ENCODE data around the gene COX7A2. TPM values are rescaled to one million over a fixed set of nuclear protein-coding genes. Genes with fewer than 3 reads are reported as not detected.

The COX7A2 gene
- polyA plus RNA-seq, 1 donor (not counting 4 experiments of a cell fraction or from before 2014, with no cell fraction given) = 474 TPM

DNA sequence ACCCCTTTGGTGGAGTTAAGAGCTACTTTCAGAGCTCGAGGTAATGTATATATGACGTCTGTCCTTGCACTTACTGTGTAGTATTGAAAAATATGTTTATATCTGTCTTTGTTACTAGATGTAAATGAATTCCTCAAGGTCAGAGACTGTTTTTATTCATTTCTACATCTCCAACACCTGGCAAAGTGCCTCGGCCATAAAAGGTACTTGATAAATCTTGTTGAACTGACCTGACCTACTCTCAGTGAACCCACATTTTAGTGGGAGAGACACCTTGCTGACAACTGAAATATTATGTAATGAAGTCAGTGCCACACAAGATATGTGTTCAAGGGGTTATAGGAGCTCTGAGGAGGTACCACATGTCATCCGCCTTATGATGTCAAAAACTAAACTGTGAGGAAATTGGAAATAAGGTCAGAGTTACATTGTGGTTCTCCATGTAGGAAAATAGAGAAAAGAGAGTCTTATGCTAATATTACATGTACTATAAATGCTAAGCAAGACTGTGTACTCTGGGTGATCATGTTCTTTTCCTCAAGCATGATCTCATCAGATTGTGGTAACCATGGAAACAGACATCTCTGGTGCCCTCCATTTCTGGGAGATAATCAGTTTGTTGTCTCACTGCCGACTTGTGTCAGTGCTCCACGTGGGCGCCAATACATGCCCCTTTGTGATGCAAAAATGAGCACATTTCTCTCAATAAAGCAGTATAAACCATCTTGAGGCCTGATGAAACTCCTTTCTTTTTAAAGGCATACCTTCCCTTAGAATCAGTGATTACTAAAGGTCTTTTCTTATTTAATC lies 46.7 kb upstream of the COX7A2 start:
- dilution Hi-C loops (cut with MboI; ENCODE audit: extremely low pct_ligation_motif_present, low sequenced_read_pairs) = no loop called here
- Histone ChIP-seq H3K36me3 (ENCODE audit: control insufficient read depth in 2 of 2, extremely low read depth in 1 of 2, insufficient read depth in 2 of 2, low read length in 2 of 2) (no peaks in the 10 kb centered on the region), H3K27ac (ENCODE audit: control insufficient read depth, insufficient read depth, low read length) (no peak overlapping the region), H3K9ac (ENCODE audit: control insufficient read depth, extremely low read depth, insufficient read depth, low read length) (no peak overlapping the region), H3K27me3 (ENCODE audit: control insufficient read depth, extremely low read depth, insufficient read depth, low read length) (no peaks in the 10 kb centered on the region), H3K79me2 (ENCODE audit: control insufficient read depth, insufficient read depth, low read length) (no peaks in the 10 kb centered on the region), H2AFZ (ENCODE audit: control insufficient read depth, low read length) (no peak overlapping the region), H3K9me1 (ENCODE audit: control insufficient read depth, extremely low read depth, insufficient read depth, low read length) (no peaks in the 10 kb centered on the region), H3K9me3 (ENCODE audit: control insufficient read depth, low read depth, low read length) (no peaks in the 10 kb centered on the region), H4K20me1 (ENCODE audit: control insufficient read depth, extremely low read depth, insufficient read depth, low read length) (no peaks in the 10 kb centered on the region), H3K4me1 (ENCODE audit: control insufficient read depth, extremely low read depth, insufficient read depth, low read length) (peaks cover 8% of the 10 kb centered on the region), H3K4me2 (ENCODE audit: control insufficient read depth, extremely low read depth, insufficient read depth, low read depth, low read length) (no peak overlapping the region), H3K4me3 (ENCODE audit: control insufficient read depth in 2 of 3, extremely low read depth in 1 of 3, insufficient read depth in 2 of 3, low read depth in 1 of 3, low read length in 3 of 3) (no peak overlapping the region)
- TF ChIP-seq, protein P1, sequence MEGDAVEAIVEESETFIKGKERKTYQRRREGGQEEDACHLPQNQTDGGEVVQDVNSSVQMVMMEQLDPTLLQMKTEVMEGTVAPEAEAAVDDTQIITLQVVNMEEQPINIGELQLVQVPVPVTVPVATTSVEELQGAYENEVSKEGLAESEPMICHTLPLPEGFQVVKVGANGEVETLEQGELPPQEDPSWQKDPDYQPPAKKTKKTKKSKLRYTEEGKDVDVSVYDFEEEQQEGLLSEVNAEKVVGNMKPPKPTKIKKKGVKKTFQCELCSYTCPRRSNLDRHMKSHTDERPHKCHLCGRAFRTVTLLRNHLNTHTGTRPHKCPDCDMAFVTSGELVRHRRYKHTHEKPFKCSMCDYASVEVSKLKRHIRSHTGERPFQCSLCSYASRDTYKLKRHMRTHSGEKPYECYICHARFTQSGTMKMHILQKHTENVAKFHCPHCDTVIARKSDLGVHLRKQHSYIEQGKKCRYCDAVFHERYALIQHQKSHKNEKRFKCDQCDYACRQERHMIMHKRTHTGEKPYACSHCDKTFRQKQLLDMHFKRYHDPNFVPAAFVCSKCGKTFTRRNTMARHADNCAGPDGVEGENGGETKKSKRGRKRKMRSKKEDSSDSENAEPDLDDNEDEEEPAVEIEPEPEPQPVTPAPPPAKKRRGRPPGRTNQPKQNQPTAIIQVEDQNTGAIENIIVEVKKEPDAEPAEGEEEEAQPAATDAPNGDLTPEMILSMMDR (optimal IDR thresholded peaks at IDR 0.05 in 1 of 3, IDR thresholded peaks at IDR 0.05 in 1 of 3, conservative IDR thresholded peaks at IDR 0.05 in 1 of 3; ENCODE audit: extremely low read depth in 1 of 3, insufficient read depth in 2 of 3, low read length in 3 of 3) = no peak
- TF ChIP-seq EZH2 (IDR thresholded peaks at IDR 0.05; ENCODE audit: low read length) = no peak
- FAIRE-seq (no peak), DNase-seq (ENCODE audit: low read depth, low spot score) (no peak)

DNA sequence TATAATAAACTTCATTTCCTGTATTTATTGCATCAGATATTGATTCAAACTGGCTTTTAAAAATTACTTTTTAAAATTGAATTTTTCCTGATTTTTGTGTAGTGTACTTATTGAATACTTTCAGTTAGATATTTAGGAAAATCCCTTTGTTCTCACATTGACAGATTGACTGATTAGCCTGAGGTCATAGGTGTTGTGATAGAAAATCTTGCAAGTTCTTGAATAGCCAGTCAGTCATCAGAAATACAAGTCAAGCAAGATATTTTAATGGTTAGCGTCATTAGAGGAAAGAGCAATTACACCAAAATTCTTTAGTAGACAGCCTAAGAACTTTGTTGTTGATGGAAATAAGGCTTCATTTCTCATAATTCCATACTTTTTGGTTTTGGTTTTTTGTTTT lies 44.4 kb upstream of the COX7A2 start:
- Histone ChIP-seq H3K4me2 (ENCODE audit: control insufficient read depth, extremely low read depth, insufficient read depth, low read depth, low read length) (no peak overlapping the region), H2AFZ (ENCODE audit: control insufficient read depth, low read length) (no peak overlapping the region), H3K27me3 (ENCODE audit: control insufficient read depth, extremely low read depth, insufficient read depth, low read length) (no peaks in the 10 kb centered on the region), H3K36me3 (ENCODE audit: control insufficient read depth in 2 of 2, extremely low read depth in 1 of 2, insufficient read depth in 2 of 2, low read length in 2 of 2) (no peaks in the 10 kb centered on the region), H3K4me1 (ENCODE audit: control insufficient read depth, extremely low read depth, insufficient read depth, low read length) (peaks cover 8% of the 10 kb centered on the region), H3K4me3 (ENCODE audit: control insufficient read depth in 2 of 3, extremely low read depth in 1 of 3, insufficient read depth in 2 of 3, low read depth in 1 of 3, low read length in 3 of 3) (no peak overlapping the region), H3K79me2 (ENCODE audit: control insufficient read depth, insufficient read depth, low read length) (peaks cover 15% of the 10 kb centered on the region), H3K9me3 (ENCODE audit: control insufficient read depth, low read depth, low read length) (no peaks in the 10 kb centered on the region), H4K20me1 (ENCODE audit: control insufficient read depth, extremely low read depth, insufficient read depth, low read length) (no peaks in the 10 kb centered on the region), H3K9me1 (ENCODE audit: control insufficient read depth, extremely low read depth, insufficient read depth, low read length) (no peaks in the 10 kb centered on the region), H3K27ac (ENCODE audit: control insufficient read depth, insufficient read depth, low read length) (no peak overlapping the region), H3K9ac (ENCODE audit: control insufficient read depth, extremely low read depth, insufficient read depth, low read length) (no peak overlapping the region)
- FAIRE-seq (no peak), DNase-seq (ENCODE audit: low read depth, low spot score) (no peak)
- no peak for TF ChIP-seq EZH2 (IDR thresholded peaks at IDR 0.05; ENCODE audit: low read length)
- TF ChIP-seq, protein P1 (optimal IDR thresholded peaks at IDR 0.05 in 1 of 3, IDR thresholded peaks at IDR 0.05 in 1 of 3, conservative IDR thresholded peaks at IDR 0.05 in 1 of 3; ENCODE audit: extremely low read depth in 1 of 3, insufficient read depth in 2 of 3, low read length in 3 of 3) = no peak
- dilution Hi-C loops (cut with MboI; ENCODE audit: extremely low pct_ligation_motif_present, low sequenced_read_pairs) = no loop called here

All from keratinocyte (primary cell).